ENCODE data around the gene TCF19.
"Not testable (repeated sequence)": the region's sequence is repeated elsewhere in the genome, so short reads cannot be mapped to it uniquely, and the experiment has no call there.

GRCh38 chr6:31199105-31199452 lies 40.7 kb downstream of the TCF19 start:
- TF ChIP-seq CTCF, POLR2A (IDR thresholded peaks at IDR 0.05): not testable (repeated sequence)

All from vagina (tissue), 2 donors.